Nephron progenitor cell (in vitro differentiated cells): ENCODE results near the gene SYDE2.
"Not testable (repeated sequence)": the region's sequence is repeated elsewhere in the genome, so short reads cannot be mapped to it uniquely, and the experiment has no call there.

Experiments
- DNase-seq: peaks from one replicate; pipeline ENCODE4 v3.0.0; 2021
- H3K27ac Mint-ChIP-seq: 2 replicates; pipeline ENCODE4 v1.8.0; 2021; ENCODE audit warnings: mild to moderate bottlenecking, moderate library complexity, mixed read lengths
- H3K27me3 Mint-ChIP-seq: 2 replicates; pipeline ENCODE4 v1.8.0; 2021; ENCODE audit warnings: mild to moderate bottlenecking, low read depth, mixed read lengths; ENCODE audit not compliant: poor library complexity
- H3K36me3 Mint-ChIP-seq: 2 replicates; pipeline ENCODE4 v1.8.0; 2021; ENCODE audit warnings: low read depth, mixed read lengths
- H3K4me1 Mint-ChIP-seq: 2 replicates; pipeline ENCODE4 v1.8.0; 2021; ENCODE audit warnings: mixed read lengths
- H3K4me3 Mint-ChIP-seq: 2 replicates; pipeline ENCODE4 v1.8.0; 2021; ENCODE audit warnings: mild to moderate bottlenecking, moderate library complexity, mixed read lengths
- H3K9me3 Mint-ChIP-seq: 2 replicates; pipeline ENCODE4 v1.8.0; 2021; ENCODE audit warnings: mild to moderate bottlenecking, moderate library complexity, mixed read lengths
- TF ChIP-seq, protein P1 (sequence below): fragments of 200-600 bp; sonication (generic); IDR thresholded peaks from 2 replicates; pipeline ENCODE4 v1.5.0; 2021; ENCODE audit warnings: antibody characterized with exemption

Gene SYDE2

GRCh38 chr1:85151446-85151845, 49.4 kb downstream of the SYDE2 start:
- DNase-seq = no peak
- Mint-ChIP-seq H3K4me3 (no peak overlapping the region), H3K9me3 (no peaks in the 10 kb centered on the region), H3K36me3 (no peaks in the 10 kb centered on the region), H3K4me1 (peaks cover 19% of the 10 kb centered on the region), H3K27me3 (no peaks in the 10 kb centered on the region), H3K27ac (no peak overlapping the region)
- TF ChIP-seq, protein P1, sequence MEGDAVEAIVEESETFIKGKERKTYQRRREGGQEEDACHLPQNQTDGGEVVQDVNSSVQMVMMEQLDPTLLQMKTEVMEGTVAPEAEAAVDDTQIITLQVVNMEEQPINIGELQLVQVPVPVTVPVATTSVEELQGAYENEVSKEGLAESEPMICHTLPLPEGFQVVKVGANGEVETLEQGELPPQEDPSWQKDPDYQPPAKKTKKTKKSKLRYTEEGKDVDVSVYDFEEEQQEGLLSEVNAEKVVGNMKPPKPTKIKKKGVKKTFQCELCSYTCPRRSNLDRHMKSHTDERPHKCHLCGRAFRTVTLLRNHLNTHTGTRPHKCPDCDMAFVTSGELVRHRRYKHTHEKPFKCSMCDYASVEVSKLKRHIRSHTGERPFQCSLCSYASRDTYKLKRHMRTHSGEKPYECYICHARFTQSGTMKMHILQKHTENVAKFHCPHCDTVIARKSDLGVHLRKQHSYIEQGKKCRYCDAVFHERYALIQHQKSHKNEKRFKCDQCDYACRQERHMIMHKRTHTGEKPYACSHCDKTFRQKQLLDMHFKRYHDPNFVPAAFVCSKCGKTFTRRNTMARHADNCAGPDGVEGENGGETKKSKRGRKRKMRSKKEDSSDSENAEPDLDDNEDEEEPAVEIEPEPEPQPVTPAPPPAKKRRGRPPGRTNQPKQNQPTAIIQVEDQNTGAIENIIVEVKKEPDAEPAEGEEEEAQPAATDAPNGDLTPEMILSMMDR = no peak

- Mint-ChIP-seq H3K27ac (peak overlapping the region; percentile 6), H3K27me3 (no peaks in the 10 kb centered on the region), H3K4me3 (no peak overlapping the region), H3K9me3 (no peaks in the 10 kb centered on the region), H3K36me3 (no peaks in the 10 kb centered on the region), H3K4me1 (peaks cover 19% of the 10 kb centered on the region)
- TF ChIP-seq, protein P1 = no peak
- no peak for DNase-seq
Measured at GRCh38 chr1:85149805-85150204, 51.0 kb downstream of the SYDE2 start.

DNA sequence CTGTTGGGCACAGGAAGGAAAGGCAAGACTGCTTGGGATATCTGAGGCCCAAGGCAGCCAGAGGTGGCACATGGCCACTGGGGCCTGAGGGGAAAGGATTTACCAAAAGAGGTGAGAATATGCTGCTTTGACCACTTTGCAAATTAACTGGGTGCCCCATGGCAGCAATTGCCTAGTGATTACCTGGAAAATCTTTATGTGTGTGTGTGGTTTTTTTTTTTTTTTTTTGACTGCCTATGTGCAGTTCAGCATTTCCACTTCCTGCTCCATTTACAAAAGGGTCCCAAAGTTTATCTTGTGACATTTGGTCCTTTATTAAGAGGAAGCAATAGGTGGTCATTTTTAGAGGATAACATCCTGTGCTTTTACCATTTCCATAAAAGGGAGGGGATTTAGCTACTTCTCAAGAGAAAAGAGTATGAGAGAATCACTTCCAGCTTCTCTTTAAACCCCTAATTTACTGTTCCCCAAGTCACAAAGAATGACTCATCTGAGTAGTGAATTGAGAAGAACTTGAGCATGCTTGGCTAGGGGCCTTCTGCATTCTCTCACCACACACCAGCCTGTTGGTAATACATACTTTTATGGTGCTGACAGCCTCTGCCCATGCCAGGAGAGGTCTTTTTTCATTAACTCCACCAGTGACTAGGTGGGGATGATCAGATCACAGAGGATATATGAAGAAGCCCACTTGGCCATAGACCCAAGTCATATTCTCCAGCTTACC, 52.1 kb downstream of the SYDE2 start:
- Mint-ChIP-seq H3K4me1 (peaks cover 19% of the 10 kb centered on the region), H3K4me3 (no peak overlapping the region), H3K27me3 (peaks cover 4% of the 10 kb centered on the region), H3K9me3 (no peaks in the 10 kb centered on the region), H3K36me3 (no peaks in the 10 kb centered on the region), H3K27ac (no peak overlapping the region)
- TF ChIP-seq, protein P1 = no peak
- no peak for DNase-seq

DNA sequence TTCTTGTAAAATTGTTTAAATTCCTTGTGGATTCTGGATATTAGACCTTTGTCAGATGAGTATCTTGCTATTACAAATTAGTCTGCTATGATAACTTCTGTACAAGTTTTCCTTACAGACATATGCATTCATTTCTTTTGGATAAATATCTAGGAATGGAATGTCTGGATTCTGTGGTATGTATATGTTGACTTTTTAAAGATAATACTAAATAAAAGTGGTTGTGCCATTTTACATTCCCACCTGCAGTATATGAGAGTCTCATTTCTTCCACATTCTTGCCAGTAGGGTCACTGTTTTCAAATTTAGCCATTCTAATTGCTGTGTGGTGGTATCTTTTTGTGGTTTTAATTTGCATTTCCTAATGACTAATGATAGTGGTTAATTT, 53.9 kb downstream of the SYDE2 start:
- no peak for DNase-seq
- no peaks in the 10 kb centered on the region for H3K36me3 Mint-ChIP-seq
- H3K27me3 Mint-ChIP-seq = peaks cover 4% of the 10 kb centered on the region
- no peak overlapping the region for H3K27ac Mint-ChIP-seq
- H3K4me1 Mint-ChIP-seq = peaks cover 11% of the 10 kb centered on the region
- TF ChIP-seq, protein P1 = no peak
- H3K4me3 Mint-ChIP-seq = no peak overlapping the region
- no peaks in the 10 kb centered on the region for H3K9me3 Mint-ChIP-seq

DNA sequence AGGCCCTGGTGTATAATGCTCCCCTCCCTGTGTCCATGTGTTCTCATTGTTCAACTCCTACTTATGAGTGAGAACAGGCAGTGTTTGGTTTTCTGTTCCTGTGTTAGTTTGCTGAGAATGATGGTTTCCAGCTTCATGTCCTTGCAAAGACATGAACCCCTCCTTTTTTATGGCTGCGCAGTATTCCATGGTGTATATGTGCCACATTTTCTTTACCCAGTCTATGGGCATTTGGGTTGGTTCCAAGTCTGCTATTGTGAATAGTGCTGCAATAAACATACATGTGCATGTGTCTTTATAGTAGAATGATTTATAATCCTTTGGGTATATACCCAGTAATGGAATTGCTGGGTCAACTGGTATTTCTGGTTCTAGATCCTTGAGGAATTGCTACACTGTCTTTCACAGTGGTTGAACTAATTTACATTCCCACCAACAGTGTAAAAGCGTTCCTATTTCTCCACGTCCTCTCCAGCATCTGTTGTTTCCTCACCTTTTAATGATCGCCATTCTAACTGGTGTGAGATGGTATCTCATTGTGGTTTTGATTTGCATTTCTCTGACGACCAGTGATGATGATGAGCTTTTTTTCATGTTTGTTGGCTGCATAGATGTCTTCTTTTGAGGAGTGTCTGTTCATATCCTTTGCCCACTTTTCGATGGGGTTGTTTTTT, 54.4 kb downstream of the SYDE2 start:
- DNase-seq, H3K4me3 Mint-ChIP-seq, H3K36me3 Mint-ChIP-seq, H3K27me3 Mint-ChIP-seq, H3K27ac Mint-ChIP-seq, H3K9me3 Mint-ChIP-seq: not testable (repeated sequence)
- peaks cover 10% of the 10 kb centered on the region for H3K4me1 Mint-ChIP-seq

DNA sequence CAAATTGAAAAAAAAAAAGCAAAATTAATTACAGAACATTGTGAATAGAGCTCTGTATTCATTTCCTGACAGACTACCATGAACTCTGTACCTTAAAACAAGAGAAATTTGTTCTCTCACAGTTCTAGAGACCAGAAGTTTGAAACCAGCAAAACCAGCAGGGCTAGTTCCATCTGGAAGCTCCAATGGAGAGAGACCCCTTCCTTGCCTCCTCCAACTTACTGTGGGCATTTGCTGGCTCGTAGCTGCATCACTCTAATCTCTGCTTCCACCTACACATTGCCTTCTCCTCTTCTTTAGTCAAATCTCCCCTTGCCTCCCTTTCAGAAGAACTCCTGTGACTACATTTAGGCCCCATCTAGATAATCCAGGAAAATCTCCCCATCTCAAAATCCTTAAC, 56.5 kb downstream of the SYDE2 start:
- no peaks in the 10 kb centered on the region for H3K9me3 Mint-ChIP-seq

More for the DNA sequence above, 56.5 kb downstream of the SYDE2 start:
- peaks cover 4% of the 10 kb centered on the region for H3K27me3 Mint-ChIP-seq
- TF ChIP-seq, protein P1 = no peak
- no peak overlapping the region for H3K27ac Mint-ChIP-seq
- H3K4me3 Mint-ChIP-seq = no peak overlapping the region
- no peaks in the 10 kb centered on the region for H3K4me1 Mint-ChIP-seq
- H3K36me3 Mint-ChIP-seq = no peaks in the 10 kb centered on the region
- no peak for DNase-seq
